Gastrocnemius medialis (tissue), 4 donors: ENCODE measurements around the gene VTN.
A peak's percentile ranks its signal among the peaks of the same experiment; 100 is the strongest.

Experiments used
- POLR2A ChIP-seq, 2 donors: fragments of 450-650 bp; IDR thresholded peaks; one replicate each; pipeline ENCODE4 v1.6.1; 2017; ENCODE audit warnings: antibody characterized with exemption in 2 of 2, mild to moderate bottlenecking in 2 of 2, moderate library complexity in 2 of 2
- TF ChIP-seq, protein P1 (sequence below), 5 experiments: fragments of 450-650 bp in 3 of 5; fragments of 200-600 bp in 2 of 5; sonication (generic) in 2 of 5; IDR thresholded peaks in 4 of 5; conservative IDR thresholded peaks in 1 of 5; 1 replicate in 4 of 5; 2 replicates in 1 of 5; pipeline ENCODE4 v1.5.1; 2016 to 2019; ENCODE audit warnings: antibody characterized with exemption in 5 of 5, mild to moderate bottlenecking in 3 of 5, moderate library complexity in 3 of 5

DNA sequence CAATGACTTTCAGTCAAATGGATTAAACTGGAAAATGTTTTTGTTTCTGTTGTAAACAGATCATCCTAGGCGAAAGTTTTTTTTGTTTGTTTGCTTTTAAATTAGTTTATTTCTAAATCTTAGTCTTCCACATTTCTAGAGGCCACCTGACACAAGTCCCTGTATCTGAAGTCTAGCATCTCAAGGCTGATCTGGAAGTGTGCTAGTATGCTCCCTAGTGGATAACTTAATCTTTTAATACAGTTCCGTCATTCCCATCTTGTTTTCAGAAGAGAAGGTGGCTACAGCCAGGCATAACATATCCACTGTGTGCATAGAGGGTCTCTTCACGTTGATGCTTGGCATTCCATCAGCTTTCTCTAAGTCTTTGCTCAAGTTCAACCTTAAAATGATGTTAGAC lies 42.4 kb downstream of the VTN start:
- TF ChIP-seq, protein P1, sequence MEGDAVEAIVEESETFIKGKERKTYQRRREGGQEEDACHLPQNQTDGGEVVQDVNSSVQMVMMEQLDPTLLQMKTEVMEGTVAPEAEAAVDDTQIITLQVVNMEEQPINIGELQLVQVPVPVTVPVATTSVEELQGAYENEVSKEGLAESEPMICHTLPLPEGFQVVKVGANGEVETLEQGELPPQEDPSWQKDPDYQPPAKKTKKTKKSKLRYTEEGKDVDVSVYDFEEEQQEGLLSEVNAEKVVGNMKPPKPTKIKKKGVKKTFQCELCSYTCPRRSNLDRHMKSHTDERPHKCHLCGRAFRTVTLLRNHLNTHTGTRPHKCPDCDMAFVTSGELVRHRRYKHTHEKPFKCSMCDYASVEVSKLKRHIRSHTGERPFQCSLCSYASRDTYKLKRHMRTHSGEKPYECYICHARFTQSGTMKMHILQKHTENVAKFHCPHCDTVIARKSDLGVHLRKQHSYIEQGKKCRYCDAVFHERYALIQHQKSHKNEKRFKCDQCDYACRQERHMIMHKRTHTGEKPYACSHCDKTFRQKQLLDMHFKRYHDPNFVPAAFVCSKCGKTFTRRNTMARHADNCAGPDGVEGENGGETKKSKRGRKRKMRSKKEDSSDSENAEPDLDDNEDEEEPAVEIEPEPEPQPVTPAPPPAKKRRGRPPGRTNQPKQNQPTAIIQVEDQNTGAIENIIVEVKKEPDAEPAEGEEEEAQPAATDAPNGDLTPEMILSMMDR (IDR thresholded peaks at IDR 0.05 in 4 of 5, conservative IDR thresholded peaks at IDR 0.05 in 1 of 5), result peak in 1 of 5 experiments; percentile 7
- no peak for TF ChIP-seq POLR2A (IDR thresholded peaks at IDR 0.05)
